Mucosa of gallbladder (tissue), 1 donor: ENCODE results near the gene UBN2. TPM values are rescaled to one million over a fixed set of nuclear protein-coding genes. Genes with fewer than 3 reads are reported as not detected.
"Not testable (repeated sequence)": the region's sequence is repeated elsewhere in the genome, so short reads cannot be mapped to it uniquely, and the experiment has no call there.

Source experiments
- DNase-seq: peaks from one replicate; pipeline ENCODE4 v3.0.0-alpha.2; 2020; ENCODE audit warnings: low spot score
- total RNA-seq: library from RNA; stranded (reverse); gene quantifications from one replicate; pipeline ENCODE4 v1.2.1, GENCODE V29; 2021
- donor health status: DM: no; HTN: no; CAD: no.

UBN2 gene
- total RNA-seq, 1 donor from 2014 or later = 20.4 TPM

GRCh38 chr7:139294951-139295575 is 64.0 kb downstream of the UBN2 start:
- DNase-seq = no peak

- DNase-seq = no peak
These were observed 66.8 kb downstream of the UBN2 start for GRCh38 chr7:139297795-139298194.

DNA sequence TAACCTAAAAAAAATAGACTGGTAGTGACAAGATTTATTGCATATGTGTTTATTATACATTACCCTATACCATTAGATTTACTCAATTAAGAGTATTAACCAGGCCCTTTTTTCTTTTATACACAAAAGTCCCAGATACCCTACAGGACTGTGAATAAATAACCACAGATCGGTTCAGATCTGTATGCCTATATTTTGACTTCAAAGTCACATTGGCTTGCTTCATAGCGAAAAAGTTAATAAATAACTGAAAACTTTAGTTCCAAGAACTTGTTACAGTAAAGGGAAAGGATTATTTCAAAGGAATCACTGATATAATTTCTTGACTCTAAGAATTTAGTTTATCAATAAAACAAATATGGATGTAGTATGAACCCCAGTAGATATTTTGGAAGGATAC is 68.3 kb downstream of the UBN2 start:
- no peak for DNase-seq

GRCh38 chr7:139300390-139300789 is 69.4 kb downstream of the UBN2 start:
- DNase-seq = no peak

DNA sequence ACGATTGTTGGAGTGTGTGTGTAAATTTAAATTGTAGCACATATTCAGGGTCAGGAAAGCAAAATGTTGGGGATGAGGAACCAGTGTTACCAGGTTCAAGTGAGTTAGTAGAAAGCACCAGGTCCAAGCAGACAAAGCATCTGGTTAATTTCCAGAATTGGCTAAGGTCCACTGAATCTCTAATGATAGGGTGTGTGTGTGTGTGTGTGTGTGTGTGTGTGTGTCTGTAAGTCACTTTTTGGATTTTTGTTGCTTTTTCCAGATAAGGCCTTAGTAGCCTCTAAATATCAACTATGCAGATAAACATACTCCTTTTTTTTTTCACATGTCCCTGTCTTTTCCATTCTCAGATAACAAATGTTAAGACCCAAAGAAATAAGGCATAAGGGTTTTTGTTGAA is 73.5 kb downstream of the UBN2 start:
- no peak for DNase-seq

DNA sequence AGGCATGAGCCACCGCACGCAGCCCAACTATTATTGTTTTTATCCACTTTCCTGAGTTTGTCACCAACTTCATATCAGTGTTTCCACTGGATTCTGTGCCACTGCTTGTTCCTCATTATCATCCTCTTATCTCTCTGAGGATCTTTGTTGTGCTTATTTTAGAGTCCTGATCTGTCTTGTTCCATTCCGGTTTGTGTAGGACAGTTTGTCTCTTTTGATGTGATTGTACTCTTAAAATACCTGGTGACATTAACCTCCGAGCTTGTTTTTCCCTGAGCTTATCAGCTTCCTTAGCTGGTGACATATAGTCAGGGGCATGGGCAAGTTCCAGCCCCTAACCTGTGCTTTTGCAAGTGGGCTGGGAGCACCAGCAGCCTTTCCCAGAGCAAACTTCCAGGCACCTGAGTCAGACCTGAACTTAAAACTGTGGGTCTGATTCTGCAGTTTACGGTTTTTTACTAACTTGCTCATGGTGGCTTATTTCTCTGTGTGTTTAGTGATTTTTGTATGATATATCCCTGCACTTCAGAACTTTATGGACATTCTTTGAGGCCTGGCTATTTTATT is 87.0 kb downstream of the UBN2 start:
- no peak for DNase-seq

DNA sequence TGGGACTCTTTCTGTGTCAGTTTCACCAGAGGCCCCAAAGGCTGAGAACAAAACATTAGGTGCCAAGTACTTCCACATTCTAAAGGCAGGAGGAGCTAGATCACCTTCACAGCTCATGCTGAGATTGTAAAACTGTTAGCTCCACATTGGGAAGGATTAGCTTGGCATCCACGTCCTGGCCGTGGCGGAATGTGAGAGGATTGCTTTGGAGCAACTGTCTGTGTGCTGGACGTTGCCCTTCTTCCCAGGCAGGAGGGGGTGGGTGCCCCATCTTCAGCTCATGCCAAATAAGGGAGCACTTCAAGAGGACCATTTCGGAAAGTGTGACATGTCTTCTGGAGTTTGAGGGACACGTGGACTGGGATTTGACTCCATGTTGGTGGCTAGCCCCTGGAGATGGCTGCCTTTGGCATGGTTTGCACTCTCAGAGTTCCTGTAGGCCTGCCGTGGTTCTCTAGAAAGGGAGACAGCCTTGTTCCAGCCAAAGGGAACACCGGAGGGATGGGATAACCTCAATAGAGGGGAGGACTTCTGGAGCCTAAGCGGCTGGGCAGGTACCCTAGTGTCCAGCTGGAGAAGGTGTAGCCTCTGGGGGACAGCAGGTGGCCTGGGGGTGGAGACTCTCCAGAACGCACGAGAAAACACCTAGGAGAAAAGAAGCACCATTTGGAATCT is 90.2 kb downstream of the UBN2 start:
- DNase-seq = no peak

- not testable (repeated sequence) for DNase-seq
These were observed 93.7 kb downstream of the UBN2 start for GRCh38 chr7:139324709-139325108.

DNA sequence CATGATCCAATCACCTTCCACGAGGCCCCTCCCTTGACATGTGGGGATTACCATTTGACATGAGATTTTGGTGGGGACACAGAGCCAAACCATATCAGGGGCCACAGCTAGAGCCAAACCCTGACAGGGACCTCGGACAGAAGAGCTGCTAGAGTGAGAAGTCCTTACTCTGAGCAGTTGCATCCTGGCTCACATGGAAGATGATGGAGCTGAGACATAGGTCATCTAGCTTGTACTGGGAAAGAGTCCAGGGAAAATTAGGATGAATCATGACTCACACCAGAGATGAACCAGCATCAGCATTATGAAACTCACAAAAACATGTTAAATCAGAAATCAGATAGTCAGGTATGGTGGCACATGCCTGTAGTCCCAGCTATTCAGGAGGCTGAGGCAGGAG is 97.3 kb downstream of the UBN2 start:
- DNase-seq = no peak

DNA sequence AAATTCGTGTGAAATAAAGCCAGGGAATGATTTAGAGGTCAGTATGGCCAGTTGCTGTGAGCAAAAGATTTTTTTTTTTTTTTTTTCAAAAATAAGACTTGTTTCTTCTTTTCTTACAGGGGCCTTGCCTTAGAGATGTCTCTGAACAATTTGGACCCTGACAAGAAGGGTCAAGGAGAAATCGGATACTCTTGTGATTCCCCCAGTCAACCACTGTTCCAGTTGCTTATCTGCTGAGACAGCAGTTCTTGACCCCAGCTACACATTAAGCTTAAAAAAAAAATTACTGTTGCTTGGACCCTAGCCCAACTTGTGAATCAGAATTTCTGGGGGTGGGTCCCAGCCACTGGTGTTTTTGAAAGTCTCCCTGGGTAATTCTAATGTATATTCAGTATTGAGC is 98.1 kb downstream of the UBN2 start:
- DNase-seq = no peak

DNA sequence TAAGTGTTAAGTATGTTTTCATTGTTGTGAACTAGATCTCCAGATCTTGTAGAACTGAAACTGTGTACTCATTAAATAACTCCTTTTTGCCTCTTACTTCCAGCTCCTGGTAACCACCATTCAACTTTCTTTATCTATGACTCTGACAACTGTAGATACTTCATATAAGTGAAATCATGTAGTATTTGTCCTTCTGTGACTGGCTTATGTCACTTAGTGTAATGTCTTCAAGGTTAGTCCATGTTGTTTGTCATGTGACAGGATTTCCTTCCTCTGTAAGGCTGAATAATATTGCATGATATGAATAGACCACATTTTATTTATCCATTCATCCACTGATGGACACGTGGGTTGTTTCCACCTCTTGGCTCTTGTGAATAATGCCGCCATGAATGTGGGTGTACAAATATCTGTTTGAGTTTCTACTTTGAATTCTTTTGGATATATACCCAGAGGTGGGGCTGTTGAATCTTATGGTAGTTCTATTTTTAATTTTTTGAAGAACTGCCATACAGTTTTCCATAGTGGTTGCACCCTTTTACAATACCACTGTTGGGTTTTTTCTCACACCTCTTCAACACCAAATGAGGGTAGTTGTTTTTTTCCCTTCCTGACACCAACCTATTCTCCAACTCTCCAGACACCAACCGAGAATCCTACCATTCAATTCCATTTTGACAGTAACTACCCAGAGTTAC is 99.4 kb downstream of the UBN2 start:
- DNase-seq = no peak

DNA sequence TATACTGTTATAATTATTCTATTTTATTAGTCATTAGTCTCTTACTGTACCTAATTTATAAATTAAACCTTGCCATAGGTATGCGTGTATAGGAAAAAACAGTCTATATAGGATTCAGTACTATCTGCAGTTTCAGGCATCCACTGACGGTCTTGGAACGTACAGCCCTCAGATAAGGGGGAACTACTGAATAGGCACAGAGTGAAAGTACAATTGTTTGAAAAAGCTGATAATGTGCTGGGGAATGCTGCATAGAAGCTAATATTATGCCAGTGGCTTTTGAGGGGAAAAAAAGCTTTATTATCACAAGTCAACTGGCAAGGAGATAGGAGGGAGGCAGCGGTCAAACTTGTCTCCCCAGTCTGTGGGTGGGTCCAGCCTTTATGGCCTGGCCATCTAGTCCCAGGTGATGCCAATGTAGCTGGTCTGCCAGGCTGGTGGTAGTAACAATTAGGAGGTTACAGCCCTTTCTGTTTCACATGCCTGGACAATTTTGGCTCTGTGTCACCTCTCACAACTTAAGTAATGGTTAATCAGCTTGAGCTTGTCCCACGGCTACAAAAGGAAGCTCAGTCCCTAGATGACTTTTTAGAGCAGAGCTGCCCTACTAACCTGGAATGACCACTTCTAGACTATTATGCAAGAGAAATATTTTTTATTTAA is 101.8 kb downstream of the UBN2 start:
- no peak for DNase-seq

DNA sequence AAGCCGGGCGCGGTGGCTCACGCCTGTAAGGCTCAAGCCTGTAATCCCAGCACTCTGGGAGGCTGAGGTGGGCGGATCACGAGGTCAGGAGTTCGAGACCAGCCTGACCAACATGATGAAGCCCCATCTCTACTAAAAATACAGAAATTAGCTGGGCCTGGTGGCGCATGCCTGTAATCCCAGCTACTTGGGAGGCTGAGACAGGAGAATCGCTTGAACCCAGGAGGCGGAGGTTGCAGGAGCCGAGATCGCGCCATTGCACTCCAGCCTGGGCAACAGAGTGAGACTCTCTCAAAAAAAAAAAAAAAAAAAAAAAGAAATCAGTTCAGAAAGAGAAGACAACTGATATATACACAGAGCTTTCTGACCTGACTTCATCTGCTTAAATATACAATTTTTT is 102.4 kb downstream of the UBN2 start:
- not testable (repeated sequence) for DNase-seq

DNA sequence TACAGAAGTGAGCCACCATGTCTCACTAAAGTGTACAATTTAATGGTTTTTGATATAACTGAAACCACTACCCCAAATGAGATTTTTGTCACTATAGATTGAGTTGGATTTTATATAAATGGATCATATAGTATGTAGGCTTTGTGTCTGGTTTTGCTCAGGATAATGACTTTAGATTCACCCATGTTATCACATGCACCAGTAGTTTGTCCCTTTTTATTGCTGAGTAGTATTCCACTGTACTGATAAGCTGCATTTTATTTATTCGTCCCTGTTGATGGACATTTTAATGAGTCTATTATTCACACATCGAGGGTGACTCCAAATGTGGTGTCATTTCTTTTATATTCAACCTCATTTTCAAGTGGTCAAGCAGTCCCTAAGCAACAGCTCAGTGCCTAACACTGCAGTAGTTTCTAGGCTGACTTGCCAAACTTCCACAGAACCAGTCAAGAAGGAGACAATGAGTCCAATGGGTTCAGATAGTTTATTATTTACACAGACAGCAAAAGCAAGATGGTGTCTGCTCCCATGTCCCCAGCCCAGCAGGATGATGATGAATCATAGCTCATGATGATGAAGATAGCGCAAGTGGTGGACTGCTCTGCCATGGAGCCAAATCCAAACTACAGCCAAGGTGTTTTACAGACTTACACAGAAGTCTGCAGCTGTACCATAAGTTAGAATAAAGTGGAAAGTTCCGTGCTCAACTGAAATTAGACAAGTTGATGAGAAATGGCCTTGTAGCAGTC is 103.5 kb downstream of the UBN2 start:
- DNase-seq = no peak

- DNase-seq = no peak
These were observed 108.0 kb downstream of the UBN2 start for GRCh38 chr7:139339025-139339424.

- no peak for DNase-seq
These were observed 108.6 kb downstream of the UBN2 start for GRCh38 chr7:139339698-139340036.

DNA sequence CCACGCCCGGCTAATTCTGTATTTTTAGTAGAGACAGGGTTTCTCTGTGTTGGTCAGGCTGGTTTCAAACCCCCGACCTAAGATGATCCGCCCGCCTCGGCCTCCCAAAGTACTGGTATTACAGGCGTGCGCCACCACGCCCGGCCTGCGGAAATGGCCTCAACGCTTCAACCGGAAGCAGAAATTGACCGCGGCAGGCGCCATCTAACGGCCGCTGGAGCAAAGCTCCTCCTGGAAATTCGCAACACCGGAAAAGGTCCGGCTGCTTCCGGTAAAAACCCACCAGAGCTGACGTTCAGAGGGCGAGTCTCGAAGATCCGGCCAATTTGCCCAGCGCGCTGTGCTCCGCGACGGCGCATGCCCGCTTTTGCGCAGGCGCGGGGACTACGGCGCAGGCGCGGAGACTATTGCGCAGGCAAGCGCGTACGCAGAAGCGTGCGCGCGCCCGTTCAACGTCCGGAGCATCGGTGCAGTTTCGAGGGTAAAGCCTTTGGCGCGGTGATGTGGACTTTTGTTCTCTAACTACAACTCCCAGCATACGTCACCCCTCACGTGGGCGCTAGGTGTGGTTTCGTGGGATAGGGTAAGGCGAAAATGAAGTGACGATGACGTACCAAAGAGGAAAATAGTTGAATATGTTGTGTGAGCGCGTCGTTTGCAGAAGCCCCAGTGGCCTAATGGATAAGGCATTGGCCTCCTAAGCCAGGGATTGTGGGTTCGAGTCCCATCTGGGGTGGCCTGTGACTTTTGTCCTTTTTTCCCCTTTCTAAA is 109.2 kb downstream of the UBN2 start:
- peak; percentile 100 for DNase-seq

DNA sequence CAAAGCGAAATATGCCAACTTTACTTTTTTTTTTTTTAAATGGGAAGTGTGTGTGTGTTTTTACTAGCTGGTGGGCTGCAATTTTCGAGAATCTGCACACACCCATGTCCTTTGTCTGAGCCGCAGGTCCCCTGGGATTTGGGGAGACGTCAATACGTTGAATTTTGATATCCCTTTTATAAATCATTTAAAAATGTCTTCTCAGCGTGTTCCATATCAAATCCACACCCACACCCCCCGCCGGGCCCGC is 109.7 kb downstream of the UBN2 start:
- DNase-seq = no peak

DNA sequence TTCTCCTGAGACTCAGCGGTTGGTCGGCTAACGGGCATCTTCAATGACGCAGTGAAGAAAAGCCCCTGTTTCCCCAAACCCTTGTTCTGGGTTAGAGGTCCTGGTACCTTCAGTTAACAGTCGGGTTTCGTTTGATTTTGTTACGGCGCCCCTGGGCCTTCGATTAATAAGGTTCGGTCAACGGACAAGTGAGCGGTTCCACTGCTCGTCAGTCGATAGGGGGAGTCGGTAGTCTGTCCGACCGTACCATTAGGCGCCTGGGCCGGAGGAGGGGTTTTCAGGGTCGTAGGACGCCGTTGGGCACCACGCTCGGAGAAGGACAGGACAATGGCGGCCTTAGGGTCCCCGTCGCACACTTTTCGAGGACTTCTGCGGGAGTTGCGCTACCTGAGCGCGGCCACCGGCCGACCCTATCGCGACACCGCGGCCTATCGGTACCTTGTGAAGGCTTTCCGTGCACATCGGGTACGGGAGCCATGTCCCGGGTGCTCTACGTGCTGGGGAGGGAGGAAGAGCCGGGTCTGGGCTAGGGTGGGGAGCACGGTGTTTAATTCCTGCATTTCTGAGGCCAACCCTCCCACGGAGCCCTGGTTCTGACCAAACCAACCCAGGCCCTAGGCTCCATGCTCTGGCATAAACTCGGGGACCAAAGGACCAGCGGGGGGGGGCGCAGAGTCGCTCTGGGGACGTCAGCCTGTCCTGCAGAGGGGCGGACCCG is 110.2 kb downstream of the UBN2 start, which contains the start of gene FMC1:
Gene FMC1 (plus strand): TSS at position 280 of the 718 bp plus-strand sequence. CDS start 48 bp downstream, at position 328.
- peak; percentile 92 for DNase-seq

DNA sequence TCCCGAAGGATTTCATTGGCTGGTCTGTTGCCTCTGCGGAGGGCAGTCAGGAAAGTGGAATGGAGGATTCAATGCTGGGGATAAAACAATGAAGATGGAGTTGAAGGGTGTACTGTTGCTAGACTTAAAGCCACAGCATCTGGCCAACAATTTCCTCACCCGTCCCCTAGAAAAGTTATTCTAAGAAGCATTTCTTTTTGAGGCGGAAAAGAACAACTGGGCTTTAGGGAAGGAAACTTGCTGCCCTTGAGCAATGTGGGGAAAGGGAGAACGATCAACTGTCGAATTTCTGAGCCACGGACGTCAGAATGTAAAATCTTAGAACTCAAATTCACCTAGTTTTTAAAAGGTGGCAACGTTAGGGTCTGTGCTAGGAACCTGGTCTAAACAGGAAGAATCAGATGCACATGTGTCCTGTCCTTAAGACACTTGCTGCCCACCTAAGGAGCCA is 110.8 kb downstream of the UBN2 start:
- no peak for DNase-seq
